ENCODE measurements around the gene C3AR1.
"Not testable (repeated sequence)": the region's sequence is repeated elsewhere in the genome, so short reads cannot be mapped to it uniquely, and the experiment has no call there.

C3AR1 gene

DNA sequence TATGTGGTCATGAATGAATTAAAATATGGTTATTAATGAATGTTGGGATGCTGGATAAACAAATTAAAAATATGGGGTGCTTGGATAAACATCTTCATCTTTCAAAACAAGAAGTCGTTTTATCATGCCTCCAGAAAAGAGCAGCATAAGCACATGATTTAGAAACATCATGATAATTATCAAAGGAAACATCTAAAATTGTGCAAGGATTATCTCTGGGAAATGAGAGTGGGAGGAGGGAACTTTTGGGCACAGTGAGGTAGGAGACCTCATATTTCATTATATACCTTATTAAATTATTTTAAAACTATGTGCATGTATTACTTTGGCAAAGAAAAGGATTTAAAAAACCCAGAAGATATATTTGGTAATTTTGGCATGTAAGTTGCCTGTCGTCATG is 8.9 kb downstream of the C3AR1 start:
- no peak for DNase-seq

GRCh38 chr12:8054816-8055215 is 11.3 kb downstream of the C3AR1 start:
- peak in 1 of 2 experiments; percentile 10 for DNase-seq

- DNase-seq, result no peak
Observed at GRCh38 chr12:8052679-8053078, 13.5 kb downstream of the C3AR1 start.

- no peak for DNase-seq
Observed at GRCh38 chr12:8050600-8051250, 15.4 kb downstream of the C3AR1 start.

DNA sequence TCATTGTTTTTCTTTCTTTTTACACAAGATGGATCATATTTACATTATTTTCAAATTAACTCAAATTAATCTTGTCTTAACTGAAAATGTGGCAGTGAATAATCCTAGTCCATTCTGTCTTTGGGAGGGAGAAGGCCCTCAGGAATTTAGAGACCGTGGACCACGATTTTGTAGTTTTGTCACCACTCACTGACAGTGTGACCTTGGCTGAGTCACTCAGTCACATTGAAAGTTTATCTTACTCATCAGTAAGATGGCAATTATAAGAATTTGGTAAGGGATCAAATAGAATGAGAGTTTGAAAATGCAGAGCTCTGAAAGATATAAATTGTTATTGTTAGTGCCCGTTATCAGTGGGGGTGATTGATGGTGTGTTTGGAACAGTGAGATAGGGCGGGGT is 17.3 kb downstream of the C3AR1 start:
- DNase-seq, result peak in 1 of 2 experiments; percentile 10

- DNase-seq, result peak in 1 of 2 experiments; percentile 10
Observed at GRCh38 chr12:8047842-8048241, 18.3 kb downstream of the C3AR1 start.

DNA sequence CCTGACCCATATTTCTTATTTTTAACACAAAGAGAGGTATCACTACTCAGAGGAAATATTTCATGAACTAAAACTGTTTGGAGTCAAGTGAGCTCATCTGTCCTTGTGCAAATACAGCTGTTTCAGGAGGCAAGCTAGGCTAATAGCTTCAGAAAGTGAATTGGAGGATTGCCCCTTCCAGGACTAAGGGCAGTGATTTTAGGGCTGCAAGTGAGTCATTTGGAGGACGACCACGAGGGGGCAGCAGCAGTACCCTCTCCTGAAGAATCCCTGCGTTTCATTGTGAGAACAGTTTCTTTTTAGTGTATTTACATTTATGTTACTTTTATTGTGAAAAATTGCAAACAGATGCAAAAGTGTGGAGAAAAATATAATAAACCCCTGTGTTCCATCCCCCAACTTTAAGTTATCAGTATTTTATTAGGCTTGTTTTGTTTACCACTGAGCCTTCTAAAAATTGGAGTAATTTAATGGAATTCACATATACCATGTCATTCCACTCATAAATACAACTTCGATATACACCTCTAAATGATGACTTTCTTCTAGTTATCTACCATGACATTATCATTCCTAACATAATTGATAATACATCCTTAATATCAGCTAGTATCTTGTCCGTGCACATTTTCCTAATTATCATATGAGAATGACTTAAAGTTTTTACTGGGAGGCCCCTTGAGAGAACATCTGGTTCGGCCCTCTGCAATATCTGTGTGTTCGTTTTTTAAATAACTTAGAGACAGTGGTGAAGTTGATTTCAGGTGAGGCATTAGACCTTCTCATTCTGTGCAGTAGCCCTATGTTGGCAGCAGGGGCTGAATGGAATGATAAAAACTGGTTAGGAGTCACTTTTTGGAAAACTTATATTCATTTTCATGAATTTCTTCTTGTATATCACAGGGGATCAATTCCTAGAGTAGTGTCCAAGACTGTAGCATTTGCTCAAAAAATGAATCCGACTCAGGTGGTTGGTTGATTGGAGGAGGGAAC is 19.9 kb downstream of the C3AR1 start:
- DNase-seq, result peak; percentile 87 to 88

- DNase-seq, result no peak
Observed at GRCh38 chr12:8040791-8041190, 25.4 kb downstream of the C3AR1 start.

DNA sequence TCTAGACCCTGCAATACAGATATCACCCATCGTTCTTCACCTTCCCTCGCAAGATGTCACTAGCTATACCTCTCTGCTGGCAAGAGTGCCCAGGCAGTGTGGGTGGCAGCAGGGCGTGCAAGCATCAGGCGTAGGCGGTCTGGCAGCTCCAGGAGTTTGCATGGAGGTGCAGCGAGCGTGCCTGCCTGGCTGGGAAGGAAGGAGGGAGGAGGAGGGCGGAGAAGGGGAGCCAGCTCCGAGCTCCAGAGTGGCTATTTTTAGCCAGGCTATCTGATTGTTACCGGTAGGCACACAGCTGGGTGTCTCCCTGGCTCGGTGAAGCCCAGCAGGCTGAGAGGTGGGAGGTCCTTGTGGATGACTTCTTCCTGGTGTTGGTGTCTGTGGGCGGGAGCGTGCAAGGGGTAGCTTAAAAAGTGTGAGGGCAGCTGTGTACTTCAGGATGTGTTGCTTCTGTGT is 27.5 kb downstream of the C3AR1 start:
- DNase-seq, result peak; percentile 43 to 55

- DNase-seq, result no peak
Observed at GRCh38 chr12:8037947-8038346, 28.2 kb downstream of the C3AR1 start.

DNA sequence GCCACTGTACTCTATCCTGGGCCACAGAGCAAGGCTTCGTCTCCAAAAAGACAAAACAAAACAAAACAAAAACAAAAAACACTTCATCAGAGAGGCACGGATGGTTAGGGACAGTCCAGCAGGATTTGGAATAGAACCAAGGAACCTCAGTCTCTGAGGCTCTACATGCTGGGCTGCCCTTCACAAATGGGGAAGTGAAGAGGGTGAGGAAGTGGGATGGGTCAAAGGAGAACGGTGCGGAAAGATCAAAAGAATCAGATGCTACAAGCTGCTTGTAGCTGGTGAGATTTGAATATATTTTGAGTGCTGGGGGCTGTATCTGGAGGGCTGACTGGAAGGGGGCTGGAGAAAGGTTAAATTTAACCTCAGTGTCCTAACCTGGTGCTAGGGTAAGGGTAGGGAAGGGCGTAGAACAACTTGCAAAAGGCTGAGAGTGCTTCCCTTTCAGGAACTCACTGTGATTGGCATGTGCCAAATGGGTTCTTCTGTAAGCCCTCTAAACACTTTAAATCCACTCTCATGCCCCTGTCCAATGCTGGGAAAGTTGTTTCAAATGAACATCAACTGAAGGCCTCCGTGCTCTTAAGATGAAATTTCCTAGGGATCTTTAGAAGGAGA is 29.0 kb downstream of the C3AR1 start:
- DNase-seq, result no peak

DNA sequence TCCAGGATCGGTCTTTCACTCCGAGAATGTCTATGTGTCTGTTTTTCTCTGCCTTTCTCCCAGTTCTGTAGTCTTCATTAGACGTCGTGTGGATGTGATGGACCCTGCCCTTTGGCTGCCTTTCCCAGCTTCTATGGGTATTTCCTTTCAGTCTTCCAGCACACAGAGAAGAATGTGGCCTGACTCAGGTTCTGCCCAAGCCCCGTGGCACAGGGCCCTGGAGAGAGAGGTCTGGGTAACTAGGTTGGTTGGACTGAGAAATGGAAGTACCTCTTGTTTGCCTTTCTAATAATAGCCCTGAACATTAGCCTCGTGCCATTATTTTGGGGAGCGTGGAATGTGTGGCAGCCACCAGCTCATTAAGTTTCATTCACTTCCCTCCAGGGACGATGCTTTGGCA is 29.8 kb downstream of the C3AR1 start:
- DNase-seq, result no peak

- no peak for DNase-seq
Observed at GRCh38 chr12:8035440-8036010, 30.6 kb downstream of the C3AR1 start.

- no peak for DNase-seq
Observed at GRCh38 chr12:8034802-8035201, 31.4 kb downstream of the C3AR1 start.

- peak; percentile 70 to 76 for DNase-seq
Observed at GRCh38 chr12:8033153-8034044, 32.8 kb downstream of the C3AR1 start.

- peak; percentile 78 to 86 for DNase-seq
Observed at GRCh38 chr12:8032242-8033152, 33.7 kb downstream of the C3AR1 start, which contains the start of gene FOXJ2. Gene FOXJ2 (plus strand): TSS chr12:8032716. CDS start chr12:8039833, 7,117 bp downstream.

DNA sequence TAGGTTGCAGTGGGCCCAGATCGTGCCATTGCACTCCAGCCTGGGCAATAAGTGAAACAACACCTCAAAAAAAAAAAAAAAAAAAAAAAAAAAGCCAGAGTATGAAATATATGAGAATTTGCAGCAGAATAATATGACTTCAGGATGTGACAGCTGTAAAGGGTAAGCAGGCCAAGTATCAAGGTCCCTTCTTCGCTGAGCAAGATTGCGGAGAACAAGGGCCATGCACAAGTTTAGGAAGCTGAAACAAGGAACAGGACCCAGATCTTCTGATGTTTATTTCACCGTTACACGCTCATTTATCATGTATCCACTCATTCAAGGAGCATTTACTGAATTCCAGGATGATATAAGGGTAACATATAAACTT is 34.3 kb downstream of the C3AR1 start:
- DNase-seq, result no peak

- DNase-seq, result not testable (repeated sequence)
Observed at GRCh38 chr12:8031017-8031416, 35.1 kb downstream of the C3AR1 start.

DNA sequence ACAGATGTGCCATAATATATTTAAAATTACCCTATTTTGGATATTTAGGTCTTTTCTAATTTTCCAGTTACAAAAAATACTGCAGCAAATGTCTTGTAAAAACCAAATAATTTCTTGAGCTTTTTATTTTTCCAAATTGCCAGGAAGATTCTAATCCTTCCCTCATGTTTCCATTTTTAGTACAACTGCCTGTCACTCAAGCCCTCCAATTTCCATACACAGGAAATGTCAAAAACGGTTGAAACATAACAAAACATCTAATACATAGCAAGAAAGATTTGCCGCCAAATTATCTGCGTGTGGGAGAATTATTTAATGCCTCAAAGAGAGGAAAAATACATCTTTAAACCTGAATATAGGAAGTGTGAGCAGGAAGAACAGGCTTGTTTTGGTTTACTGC is 36.0 kb downstream of the C3AR1 start:
- no peak for DNase-seq

DNA sequence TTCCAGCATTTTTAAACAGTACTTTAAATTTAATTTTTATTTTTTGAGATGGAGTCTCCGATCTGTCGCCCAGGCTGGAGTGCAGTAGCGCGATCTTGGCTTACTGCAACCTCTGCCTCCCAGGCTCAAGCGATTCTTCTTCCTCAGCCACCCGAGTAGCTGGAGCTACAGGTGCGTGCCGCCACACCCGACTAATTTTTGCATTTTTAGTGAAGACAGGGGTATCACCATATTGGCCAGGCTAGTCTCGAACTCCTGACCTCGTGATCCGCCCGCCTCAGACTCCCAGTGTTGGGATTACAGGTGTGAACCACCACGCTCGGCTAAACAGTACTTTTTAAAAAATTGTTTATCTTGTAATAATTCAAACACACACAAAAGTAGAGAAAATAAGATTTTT is 37.9 kb downstream of the C3AR1 start:
- no peak for DNase-seq

GRCh38 chr12:8027856-8028255 is 38.3 kb downstream of the C3AR1 start:
- DNase-seq, result no peak

Data from activated T-cell treated with anti-CD3 and anti-CD28 coated beads, Interleukin-2, amount 50 U/mL, for 48 hours (primary cell).